GM21737 (cell line): ENCODE data around the gene CUBN.
A peak's percentile ranks its signal among the peaks of the same experiment; 100 is the strongest.
"Not testable (repeated sequence)": the region's sequence is repeated elsewhere in the genome, so short reads cannot be mapped to it uniquely, and the experiment has no call there.

ENCODE experiments used
- ATAC-seq: cut with Tn5 transposase; IDR thresholded peaks from one replicate; pipeline ENCODE4 v1.9.1; 2021; ENCODE audit warnings: mild to moderate bottlenecking, moderate library complexity; ENCODE audit not compliant: unreplicated experiment

The CUBN gene

GRCh38 chr10:16843252-16843870 lies 286.2 kb downstream of the CUBN start:
- no peak for ATAC-seq

- no peak for ATAC-seq
Measured at GRCh38 chr10:16835228-16835627, 294.4 kb downstream of the CUBN start.

DNA sequence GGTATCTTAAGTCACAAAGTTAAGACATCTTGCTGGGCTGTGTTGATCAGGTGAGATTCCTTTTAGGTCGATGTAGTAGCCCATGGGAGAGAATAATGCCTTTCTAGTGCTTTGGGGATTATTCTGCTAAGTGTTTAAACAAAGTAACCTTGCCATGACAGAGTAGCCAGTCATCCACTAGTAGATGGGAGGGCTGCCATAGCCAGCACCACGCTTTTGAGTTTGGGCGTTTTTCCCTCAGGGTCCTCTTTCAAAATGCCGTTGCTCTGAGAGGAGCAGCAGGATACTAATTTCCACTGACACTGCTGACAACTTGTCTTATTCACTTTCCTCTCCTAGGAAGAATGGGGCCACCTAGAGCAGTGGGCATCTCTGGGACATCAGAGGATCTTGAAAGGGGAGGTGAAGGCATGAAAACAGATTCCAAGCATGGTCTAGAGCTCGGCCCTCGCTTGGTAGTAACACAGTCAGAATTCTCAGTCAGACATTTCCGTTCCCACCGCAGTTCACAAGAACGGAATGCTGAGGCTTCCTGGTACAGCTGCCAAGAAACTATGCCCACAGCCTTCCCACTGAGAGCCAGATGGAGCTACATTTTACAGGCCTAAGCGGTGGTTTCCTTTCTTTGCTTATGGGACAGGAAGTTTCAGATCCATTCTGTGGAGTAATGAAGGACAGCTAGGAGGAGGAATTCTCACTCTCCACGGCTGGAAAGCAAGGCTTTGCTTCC lies 297.1 kb downstream of the CUBN start:
- ATAC-seq: no peak

DNA sequence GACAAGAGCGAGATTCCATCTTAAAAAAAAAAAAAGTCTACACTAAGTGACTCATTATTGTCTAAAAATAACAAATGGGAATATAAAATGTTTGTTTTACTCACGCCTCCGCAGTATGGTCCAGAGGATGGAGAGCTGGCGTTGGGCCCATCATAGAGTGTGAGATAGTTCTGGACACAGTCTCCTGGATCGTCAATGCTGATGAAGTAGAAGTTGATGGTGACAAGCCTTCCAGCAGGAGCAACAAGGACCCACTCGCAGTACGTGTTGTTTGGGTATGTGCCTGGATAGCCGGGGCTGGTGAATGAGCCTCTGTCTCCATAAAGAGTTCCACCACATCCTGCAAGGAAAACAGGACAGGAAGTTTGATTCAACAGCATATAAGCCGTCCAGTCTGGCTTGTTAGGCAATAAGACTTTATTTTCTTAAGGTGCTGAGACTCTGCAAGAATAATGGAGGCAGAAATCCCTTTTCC lies 300.9 kb downstream of the CUBN start:
- no peak for ATAC-seq

- ATAC-seq: peak; percentile 77
Measured at GRCh38 chr10:16828114-16828568, 301.5 kb downstream of the CUBN start.

GRCh38 chr10:16827474-16827873 lies 302.1 kb downstream of the CUBN start:
- not testable (repeated sequence) for ATAC-seq

GRCh38 chr10:16822726-16823360 lies 306.8 kb downstream of the CUBN start:
- no peak for ATAC-seq

DNA sequence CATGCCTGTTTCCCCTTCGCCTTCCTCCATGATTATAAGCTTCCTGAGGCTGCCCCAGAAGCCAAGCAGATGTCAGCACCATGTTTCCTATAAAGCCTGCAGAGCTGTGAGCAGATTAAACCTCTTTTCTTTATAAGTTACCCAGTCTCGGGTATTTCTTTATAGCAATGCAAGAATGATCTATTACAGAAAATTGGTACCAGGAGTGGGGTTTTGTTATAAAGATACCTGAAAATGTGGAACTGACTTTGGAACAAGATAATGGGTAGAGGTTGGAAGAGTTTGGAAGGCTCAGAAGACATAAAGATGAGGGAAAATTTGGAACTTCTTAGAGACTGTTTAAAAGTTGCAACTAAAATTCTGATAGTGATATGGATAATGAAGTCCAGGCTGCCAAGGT lies 307.6 kb downstream of the CUBN start:
- ATAC-seq: no peak

GRCh38 chr10:16820421-16820820 lies 309.2 kb downstream of the CUBN start:
- no peak for ATAC-seq

- ATAC-seq: no peak
Measured at GRCh38 chr10:16820018-16820417, 309.6 kb downstream of the CUBN start.

DNA sequence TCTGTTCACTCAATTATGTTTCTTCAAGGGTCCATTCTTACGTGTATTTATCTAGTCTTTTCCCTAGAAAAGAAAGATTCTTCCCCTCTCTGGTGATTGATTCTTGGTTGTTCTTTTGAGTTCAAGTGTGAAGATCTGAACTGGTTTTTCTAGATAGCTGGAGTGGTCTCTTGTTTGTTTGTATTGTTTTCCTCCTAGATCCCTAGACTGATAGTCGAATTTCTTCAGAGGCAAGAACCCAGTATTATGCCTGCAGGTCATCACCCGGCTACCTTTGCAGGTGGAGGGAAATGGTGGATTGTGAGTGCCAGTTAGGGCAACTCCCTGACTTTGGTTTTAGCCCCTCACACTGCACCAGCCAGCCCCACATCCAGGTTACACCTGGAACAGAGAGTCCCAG lies 310.2 kb downstream of the CUBN start:
- ATAC-seq: no peak

DNA sequence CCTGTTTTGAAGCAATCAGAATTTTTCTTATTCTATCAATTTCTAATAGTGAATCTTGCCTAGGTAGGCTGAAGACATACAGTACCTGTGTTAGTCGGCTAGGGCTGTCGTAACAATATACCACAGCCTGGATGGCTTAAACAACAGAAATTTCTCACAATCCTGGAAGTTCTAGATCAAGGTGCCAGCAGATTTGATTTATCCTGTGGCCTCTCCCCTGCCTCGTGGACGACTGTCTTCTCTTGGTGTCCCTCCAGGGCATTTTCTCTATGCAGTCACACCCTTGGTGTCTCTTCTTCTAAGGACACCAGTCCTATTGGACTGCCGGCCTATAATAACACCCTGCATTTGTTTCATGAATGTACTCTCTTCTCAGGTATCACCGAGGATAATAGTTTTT lies 310.6 kb downstream of the CUBN start:
- ATAC-seq: no peak

GRCh38 chr10:16817125-16818019 lies 312.2 kb downstream of the CUBN start, which contains the start of gene RSU1:
Gene RSU1, minus strand, starts transcription at chr10:16817424. Its CDS starts 343 bp downstream, at chr10:16817081.
- ATAC-seq: peak; percentile 99

GRCh38 chr10:16816830-16817124 lies 312.8 kb downstream of the CUBN start:
- no peak for ATAC-seq

DNA sequence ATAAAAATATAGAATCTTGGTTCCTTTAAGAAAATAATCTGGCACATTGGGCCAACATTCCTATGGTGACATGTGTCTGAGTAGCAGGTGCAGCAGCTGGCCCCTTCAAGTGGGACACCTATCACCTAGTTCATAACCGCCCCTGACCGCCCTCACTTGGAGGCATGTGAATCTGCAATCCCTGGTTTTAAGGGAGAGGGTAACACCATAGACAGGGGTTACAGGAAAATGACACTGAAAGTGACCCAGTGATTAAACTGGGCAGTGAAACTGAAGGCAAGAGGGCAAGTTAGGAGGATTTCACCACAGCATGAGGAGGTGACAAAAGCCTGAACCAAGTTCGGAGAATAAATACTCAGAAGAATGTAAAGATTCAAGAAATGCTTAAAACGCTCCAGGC lies 313.4 kb downstream of the CUBN start:
- ATAC-seq: no peak

- ATAC-seq: no peak
Measured at GRCh38 chr10:16814012-16814411, 315.6 kb downstream of the CUBN start.

DNA sequence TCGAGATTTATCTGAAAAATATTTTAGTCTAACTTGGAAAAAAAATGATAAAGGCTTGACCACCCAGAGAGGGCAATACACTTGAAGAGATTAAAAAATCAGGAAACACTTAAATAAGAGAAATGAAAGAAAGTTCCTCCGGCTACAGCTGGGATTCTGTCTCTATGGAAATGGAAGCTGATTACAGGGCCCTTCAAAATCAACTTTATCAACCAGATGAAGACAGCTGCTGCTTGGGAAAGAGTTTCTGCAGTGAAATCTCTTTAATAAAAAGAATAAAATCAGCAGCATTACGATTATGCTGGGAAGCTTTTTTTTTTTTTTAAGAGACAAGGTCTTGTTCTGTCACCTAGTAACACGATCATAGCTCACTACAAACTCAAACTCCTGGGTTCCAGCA lies 316.9 kb downstream of the CUBN start:
- no peak for ATAC-seq

DNA sequence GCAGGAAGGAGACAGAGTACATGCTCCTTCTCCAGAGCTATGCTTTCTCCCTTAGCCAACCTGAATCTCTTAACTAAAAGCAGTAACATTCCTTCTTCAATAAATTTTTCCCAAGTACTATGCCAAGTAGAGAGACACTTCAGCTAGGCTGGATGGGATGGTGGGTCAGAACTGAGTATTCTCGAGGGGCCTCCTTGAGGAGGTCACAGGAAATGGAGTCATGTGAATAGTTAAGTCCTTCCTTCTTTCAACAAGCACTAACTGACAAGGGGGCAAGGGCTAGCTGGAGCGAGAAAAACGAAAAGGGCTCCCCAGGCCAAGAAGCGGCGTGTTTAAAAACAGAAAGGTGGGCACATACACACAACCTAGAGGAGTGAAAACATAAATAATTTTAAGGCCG lies 317.8 kb downstream of the CUBN start:
- ATAC-seq: no peak

DNA sequence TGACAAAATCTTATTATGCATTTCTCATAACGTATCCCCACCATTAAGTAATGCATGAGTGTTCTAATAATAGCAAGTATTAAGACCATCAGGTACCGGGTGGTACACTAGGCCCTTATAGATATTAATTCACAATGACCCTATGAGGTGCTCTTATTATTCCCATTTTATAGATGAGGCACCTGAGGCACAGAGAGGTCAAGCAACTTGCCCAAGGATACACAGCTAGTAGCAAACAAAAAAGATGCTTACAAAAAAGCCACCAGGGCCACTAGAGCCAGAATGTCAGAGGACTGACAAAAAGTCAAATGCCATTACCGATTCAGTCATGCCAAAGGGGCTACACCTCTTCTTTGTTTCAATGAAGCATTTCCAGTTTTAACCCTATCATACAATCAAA lies 318.3 kb downstream of the CUBN start:
- ATAC-seq: no peak

GRCh38 chr10:16809074-16809718 lies 320.4 kb downstream of the CUBN start:
- ATAC-seq: peak; percentile 66

- ATAC-seq: no peak
Measured at GRCh38 chr10:16804123-16804522, 325.5 kb downstream of the CUBN start.
